ENCODE data around the gene EPN2. TPM values are rescaled to one million over a fixed set of nuclear protein-coding genes. Genes with fewer than 3 reads are reported as not detected.

Gene EPN2
- total RNA-seq, 4 donors from 2014 or later: 92.7 to 141 (median 119) TPM

GRCh38 chr17:19329136-19329535 lies 92.0 kb downstream of the EPN2 start:
- Histone ChIP-seq H3K4me1 (peaks cover 0 to 7% (median 0%) of the 10 kb centered on the region in 4 donors), H3K4me3 (no peak overlapping the region), H3K9me3 (peaks cover 0 to 6% (median 2%) of the 10 kb centered on the region in 4 donors), H3K27ac (no peak overlapping the region), H3K36me3 (peaks cover 0 to 71% (median 0%) of the 10 kb centered on the region in 3 donors), H3K27me3 (no peaks in the 10 kb centered on the region)
- no peak for TF ChIP-seq CTCF (IDR thresholded peaks at IDR 0.05)
- no peak for TF ChIP-seq POLR2A (IDR thresholded peaks at IDR 0.05)
- TF ChIP-seq EP300 (IDR thresholded peaks at IDR 0.05): no peak
- WGBS, 2 donors: 88 to 94% methylated on average over 2 of the region's 2 CpGs
- DNase-seq (ENCODE audit: low spot score in 2 of 2): no peak

GRCh38 chr17:19329839-19330238 lies 92.7 kb downstream of the EPN2 start:
- no peak for DNase-seq (ENCODE audit: low spot score in 2 of 2)
- no peak overlapping the region for H3K27ac ChIP-seq
- H3K9me3 ChIP-seq: peaks cover 0 to 6% (median 2%) of the 10 kb centered on the region in 4 donors
- WGBS, 2 donors: 92 to 96% methylated on average over 2 of the region's 2 CpGs
- H3K4me3 ChIP-seq: no peak overlapping the region
- TF ChIP-seq EP300 (IDR thresholded peaks at IDR 0.05) (no peak), POLR2A (IDR thresholded peaks at IDR 0.05) (no peak), CTCF (IDR thresholded peaks at IDR 0.05) (no peak)
- peaks cover 0 to 11% (median 0%) of the 10 kb centered on the region in 4 donors for H3K4me1 ChIP-seq
- H3K36me3 ChIP-seq: peaks cover 0 to 73% (median 0%) of the 10 kb centered on the region in 3 donors
- no peaks in the 10 kb centered on the region for H3K27me3 ChIP-seq

- no peak for DNase-seq (ENCODE audit: low spot score in 2 of 2)
- WGBS, 2 donors: 61 to 63% methylated on average over 3 of the region's 3 CpGs
- peaks cover 0 to 3% (median 1%) of the 10 kb centered on the region in 4 donors for H3K9me3 ChIP-seq
- no peak overlapping the region for H3K4me3 ChIP-seq
- H3K27ac ChIP-seq: no peak overlapping the region
- peaks cover 0 to 70% (median 0%) of the 10 kb centered on the region in 3 donors for H3K36me3 ChIP-seq
- TF ChIP-seq POLR2A (IDR thresholded peaks at IDR 0.05): no peak
- TF ChIP-seq CTCF (IDR thresholded peaks at IDR 0.05): no peak
- TF ChIP-seq EP300 (IDR thresholded peaks at IDR 0.05): no peak
- H3K27me3 ChIP-seq: no peaks in the 10 kb centered on the region
- peaks cover 0 to 11% (median 0%) of the 10 kb centered on the region in 4 donors for H3K4me1 ChIP-seq
These were observed 93.1 kb downstream of the EPN2 start for GRCh38 chr17:19330271-19330670.

- TF ChIP-seq EP300 (IDR thresholded peaks at IDR 0.05) (no peak), POLR2A (IDR thresholded peaks at IDR 0.05) (no peak), CTCF (IDR thresholded peaks at IDR 0.05) (no peak)
- Histone ChIP-seq H3K27me3 (no peaks in the 10 kb centered on the region), H3K4me1 (peaks cover 0 to 11% (median 0%) of the 10 kb centered on the region in 4 donors), H3K36me3 (peaks cover 0 to 75% (median 0%) of the 10 kb centered on the region in 3 donors), H3K9me3 (no peaks in the 10 kb centered on the region), H3K27ac (no peak overlapping the region), H3K4me3 (no peak overlapping the region)
- DNase-seq (ENCODE audit: low spot score in 2 of 2): no peak
- WGBS, 2 donors: 42 to 47% methylated on average over 4 of the region's 4 CpGs
These were observed 94.0 kb downstream of the EPN2 start for GRCh38 chr17:19331134-19331533.

- no peak for DNase-seq (ENCODE audit: low spot score in 2 of 2)
- H3K36me3 ChIP-seq: peaks cover 0 to 80% (median 0%) of the 10 kb centered on the region in 3 donors
- H3K4me1 ChIP-seq: peaks cover 0 to 14% (median 0%) of the 10 kb centered on the region in 4 donors
- no peak overlapping the region for H3K4me3 ChIP-seq
- H3K27ac ChIP-seq: peak overlapping the region in 1 of 4 donors; percentile 16
- H3K9me3 ChIP-seq: no peaks in the 10 kb centered on the region
- TF ChIP-seq CTCF (IDR thresholded peaks at IDR 0.05) (no peak), POLR2A (IDR thresholded peaks at IDR 0.05) (no peak), EP300 (IDR thresholded peaks at IDR 0.05) (no peak)
- H3K27me3 ChIP-seq: no peaks in the 10 kb centered on the region
- WGBS, 2 donors: 81 to 83% methylated on average over 13 of the region's 13 CpGs
These were observed 94.5 kb downstream of the EPN2 start for GRCh38 chr17:19331543-19332245.

Measured in tibial nerve (tissue), 4 donors.